GM18519 (cell line): ENCODE results near the gene LAMTOR4.
"Not testable (repeated sequence)": the region's sequence is repeated elsewhere in the genome, so short reads cannot be mapped to it uniquely, and the experiment has no call there.

ENCODE experiments used
- ATAC-seq: cut with Tn5 transposase; IDR thresholded peaks from one replicate; pipeline ENCODE4 v1.9.1; 2021; ENCODE audit warnings: mild to moderate bottlenecking, moderate library complexity; ENCODE audit not compliant: unreplicated experiment, low FRiP score

The LAMTOR4 gene

GRCh38 chr7:100192969-100193368 is 44.3 kb downstream of the LAMTOR4 start:
- no peak for ATAC-seq

GRCh38 chr7:100195222-100195621 is 46.5 kb downstream of the LAMTOR4 start:
- no peak for ATAC-seq

- not testable (repeated sequence) for ATAC-seq
Observed at GRCh38 chr7:100195901-100196322, 47.2 kb downstream of the LAMTOR4 start.

- ATAC-seq = no peak
Observed at GRCh38 chr7:100198266-100198665, 49.5 kb downstream of the LAMTOR4 start.

GRCh38 chr7:100200693-100201092 is 52.0 kb downstream of the LAMTOR4 start:
- ATAC-seq = no peak
